ENCODE results near the gene FBRSL1.

DNA sequence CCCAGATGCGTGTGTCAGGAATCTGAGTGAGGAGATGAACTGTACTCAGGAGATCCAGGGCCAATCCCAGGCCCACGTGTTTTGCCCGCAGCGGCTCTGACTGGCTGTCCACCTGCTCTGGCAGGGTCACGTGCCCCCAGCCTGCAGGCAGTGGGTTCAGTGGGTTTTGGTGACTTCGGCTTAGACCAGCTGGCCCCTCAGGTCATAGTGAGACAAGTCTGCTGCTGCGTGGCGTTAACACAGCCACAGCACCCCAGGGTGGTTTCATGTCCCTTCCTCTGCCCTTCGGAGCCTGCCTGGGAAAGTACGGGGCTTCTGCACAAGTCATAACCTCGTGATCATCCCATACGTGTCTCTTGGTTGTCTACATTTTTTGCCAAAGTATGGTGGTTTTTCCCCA, 2.6 kb downstream of the FBRSL1 start:
- no peak for TF ChIP-seq EZH2 (IDR thresholded peaks at IDR 0.05; ENCODE audit: insufficient read depth, poor library complexity, severe bottlenecking)
- no peak for TF ChIP-seq EZH2phosphoT487 (IDR thresholded peaks at IDR 0.05; ENCODE audit: insufficient read depth, low read depth)

All from GM23248 (cell line).